Neuronal stem cell (in vitro differentiated cells): ENCODE measurements around the gene GPD1.

Experiments used
- DNase-seq: peaks from one replicate; pipeline ENCODE4 v3.0.0-alpha.2; 2013; ENCODE audit warnings: low spot score
- H2AFZ ChIP-seq: one replicate; pipeline ENCODE4 v1.6.1; 2013; ENCODE audit warnings: mild to moderate bottlenecking, low read length, inconsistent platforms
- H2AK5ac ChIP-seq: 2 replicates; pipeline ENCODE4 v1.6.1; 2013; ENCODE audit warnings: low read depth, mild to moderate bottlenecking, inconsistent platforms, low read length, moderate library complexity, mixed read lengths
- H2BK120ac ChIP-seq: 2 replicates; pipeline ENCODE4 v1.6.1; 2013; ENCODE audit warnings: low read depth, mild to moderate bottlenecking, inconsistent platforms, low read length, moderate library complexity, mixed read lengths
- H2BK12ac ChIP-seq: one replicate; pipeline ENCODE4 v1.6.1; 2013; ENCODE audit warnings: low read length, inconsistent platforms
- H2BK15ac ChIP-seq: 2 replicates; pipeline ENCODE4 v1.6.1; 2013; ENCODE audit warnings: mild to moderate bottlenecking, low read length, inconsistent platforms, mixed read lengths
- H2BK5ac ChIP-seq: one replicate; pipeline ENCODE4 v1.6.1; 2013; ENCODE audit warnings: inconsistent platforms, mild to moderate bottlenecking, low read length, moderate library complexity
- H3K14ac ChIP-seq: one replicate; pipeline ENCODE4 v1.6.1; 2013; ENCODE audit warnings: low read length, inconsistent platforms
- H3K18ac ChIP-seq: 2 replicates; pipeline ENCODE4 v1.6.1; 2013; ENCODE audit warnings: low read length, inconsistent platforms
- H3K23ac ChIP-seq: 2 replicates; pipeline ENCODE4 v1.6.1; 2013; ENCODE audit warnings: low read depth, mild to moderate bottlenecking, mixed read lengths, low read length, inconsistent platforms; ENCODE audit not compliant: poor library complexity
- H3K27ac ChIP-seq: replicated peaks from 3 replicates; pipeline ENCODE4 v1.5.1; 2013; ENCODE audit warnings: low read length, inconsistent platforms
- H3K27me3 ChIP-seq, 3 experiments: 2 replicates each; pipeline ENCODE4 v1.6.1; 2013; ENCODE audit warnings: low read length in 3 of 3, mild to moderate bottlenecking in 2 of 3, inconsistent platforms in 1 of 3, low read depth in 1 of 3, mixed read lengths in 1 of 3, moderate library complexity in 1 of 3; ENCODE audit not compliant: control insufficient read depth in 3 of 3, insufficient read depth in 3 of 3
- H3K36me3 ChIP-seq, 2 donors: replicated peaks in 1 of 2; 2 replicates each; pipeline ENCODE4 v1.6.1; 2013; ENCODE audit warnings: low read length in 2 of 2; ENCODE audit not compliant: control insufficient read depth in 2 of 2, insufficient read depth in 2 of 2
- H3K4ac ChIP-seq: 2 replicates; pipeline ENCODE4 v1.6.1; 2013; ENCODE audit warnings: inconsistent platforms, mild to moderate bottlenecking, low read length, moderate library complexity
- H3K4me1 ChIP-seq, 2 donors: 1 replicate in 1 of 2; 2 replicates in 1 of 2; pipeline ENCODE4 v1.6.1; 2013; ENCODE audit warnings: low read length in 2 of 2, low read depth in 1 of 2; ENCODE audit not compliant: control insufficient read depth in 2 of 2, insufficient read depth in 1 of 2
- H3K4me2 ChIP-seq: one replicate; pipeline ENCODE4 v1.6.1; 2013; ENCODE audit warnings: mild to moderate bottlenecking, low read length, inconsistent platforms; ENCODE audit not compliant: insufficient read depth, poor library complexity, severe bottlenecking
- H3K4me3 ChIP-seq, 2 donors: 2 replicates each; pipeline ENCODE4 v1.5.1; 2013; ENCODE audit warnings: low read length in 2 of 2, mild to moderate bottlenecking in 2 of 2, inconsistent platforms in 1 of 2, moderate library complexity in 1 of 2
- H3K79me1 ChIP-seq: one replicate; pipeline ENCODE4 v1.6.1; 2013; ENCODE audit warnings: low read depth, mild to moderate bottlenecking, inconsistent platforms, low read length, moderate library complexity
- H3K9ac ChIP-seq: one replicate; pipeline ENCODE4 v1.6.1; 2013; ENCODE audit warnings: mild to moderate bottlenecking, low read depth, low read length, inconsistent platforms; ENCODE audit not compliant: poor library complexity
- H3K9me3 ChIP-seq, 2 donors: replicated peaks in 1 of 2; 2 replicates each; pipeline versions ENCODE3 to v1.6.1; 2013; ENCODE audit warnings: low read length in 2 of 2, mild to moderate bottlenecking in 2 of 2, inconsistent platforms in 1 of 2, low read depth in 1 of 2, mixed read lengths in 1 of 2, moderate library complexity in 1 of 2; ENCODE audit not compliant: control insufficient read depth in 2 of 2, insufficient read depth in 1 of 2
- H4K8ac ChIP-seq: one replicate; pipeline ENCODE4 v1.6.1; 2013; ENCODE audit warnings: low read depth, mild to moderate bottlenecking, inconsistent platforms, low read length, moderate library complexity
- H4K91ac ChIP-seq: one replicate; pipeline ENCODE4 v1.6.1; 2013; ENCODE audit warnings: low read length, low read depth, mild to moderate bottlenecking, inconsistent platforms; ENCODE audit not compliant: poor library complexity
- WGBS, 2 donors: extraction: QIAGEN DNeasy Blood & Tissue Kit; methylation state at CpG; one replicate each; pipeline ENCODE4 v1.1.7; 2013; ENCODE audit warnings: missing lambda C conversion rate in 2 of 2, mixed read lengths in 1 of 2; ENCODE audit not compliant: insufficient read length in 2 of 2, insufficient replicate concordance in 1 of 2; ENCODE audit errors: extremely low coverage in 2 of 2; 5-methylcytosine and 5-hydroxymethylcytosine counted together

GPD1 gene

DNA sequence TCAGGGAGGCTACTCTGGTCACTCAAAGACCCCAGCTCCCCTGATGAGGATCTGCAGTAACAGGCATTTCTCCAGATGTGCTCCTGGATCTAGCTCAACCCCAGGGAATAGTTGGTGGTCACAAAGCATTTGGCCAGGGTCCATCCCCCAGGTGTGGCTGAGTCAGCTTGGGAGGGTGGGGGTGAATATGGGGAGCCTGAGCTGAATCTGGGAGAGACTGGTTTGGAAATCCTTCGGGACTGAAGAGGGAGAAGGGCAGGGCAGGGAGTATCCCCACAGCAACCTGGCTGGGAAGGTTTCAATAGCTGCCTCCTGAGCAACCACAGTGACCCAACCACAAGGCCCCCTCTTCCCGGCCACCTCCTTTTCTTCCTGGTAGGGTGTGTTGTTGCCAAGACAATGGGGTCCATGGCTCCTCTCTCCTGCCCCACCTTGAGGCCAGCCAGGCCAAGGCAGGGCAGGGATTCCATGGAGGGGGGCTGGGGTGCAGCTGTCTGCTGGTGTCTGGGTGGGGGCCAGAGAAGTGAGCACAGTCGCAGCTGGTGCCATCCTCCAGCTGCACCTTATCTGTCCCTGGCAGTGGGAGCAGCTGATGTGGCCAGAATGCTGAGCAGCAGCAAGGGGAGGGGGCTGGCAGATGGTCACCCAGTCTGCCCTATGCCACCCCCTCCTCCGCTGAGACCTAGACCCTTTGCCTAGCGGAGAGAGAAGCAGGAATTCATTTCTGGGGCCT lies 40.9 kb upstream of the GPD1 start:
- Histone ChIP-seq H2BK120ac (no peak overlapping the region), H3K4me3 (no peak overlapping the region), H3K27ac (no peak overlapping the region), H4K8ac (no peak overlapping the region), H3K14ac (no peak overlapping the region), H3K27me3 (peaks cover 0 to 7% (median 0%) of the 10 kb centered on the region in 3 experiments), H4K91ac (no peak overlapping the region), H2BK15ac (no peak overlapping the region), H3K4me2 (no peak overlapping the region), H2AFZ (no peak overlapping the region), H2BK5ac (no peak overlapping the region), H3K4ac (no peak overlapping the region), H3K36me3 (peaks cover 2 to 8% of the 10 kb centered on the region in 2 donors), H2BK12ac (no peak overlapping the region), H2AK5ac (peak overlapping the region; percentile 64), H3K4me1 (peaks cover 8 to 14% of the 10 kb centered on the region in 2 donors), H3K9me3 (no peaks in the 10 kb centered on the region), H3K18ac (peak overlapping the region; percentile 34), H3K23ac (no peak overlapping the region), H3K79me1 (no peaks in the 10 kb centered on the region), H3K9ac (no peak overlapping the region)
- DNase-seq = no peak
- WGBS, 2 donors = no CpG with 5 or more reads among the region's 5 CpGs

DNA sequence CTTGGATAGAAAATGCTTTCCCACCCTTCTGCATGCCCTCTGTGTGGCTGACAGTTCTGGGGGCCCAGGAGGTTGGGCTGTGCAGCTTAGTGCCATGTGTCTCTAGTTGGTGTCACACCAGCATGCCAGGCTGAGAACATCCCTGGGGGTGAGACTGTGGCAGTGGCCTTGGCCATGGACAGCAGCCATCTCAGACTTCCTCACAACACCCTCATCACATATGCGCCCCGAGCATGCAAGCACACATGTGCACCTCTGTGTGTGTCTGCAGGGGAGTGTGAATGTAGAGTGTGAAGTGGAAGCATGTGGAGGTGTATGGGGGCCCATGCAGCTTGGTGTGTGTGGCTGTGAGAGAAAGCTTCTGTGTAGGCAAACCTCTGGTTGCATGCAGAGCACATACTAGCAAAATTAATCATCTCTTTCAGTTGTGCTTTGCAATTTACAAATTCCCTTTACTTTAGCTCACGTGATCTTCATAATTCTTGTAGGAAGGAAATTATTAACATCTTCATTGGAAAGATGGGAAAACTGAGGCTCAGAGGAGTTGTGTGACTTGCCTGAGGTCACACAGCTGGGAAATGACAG lies 38.0 kb upstream of the GPD1 start:
- Histone ChIP-seq H3K4me2 (no peak overlapping the region), H2BK15ac (no peak overlapping the region), H3K9ac (no peak overlapping the region), H3K23ac (no peak overlapping the region), H3K4me1 (peaks cover 8 to 18% of the 10 kb centered on the region in 2 donors), H3K27me3 (no peaks in the 10 kb centered on the region), H3K18ac (no peak overlapping the region), H4K8ac (no peak overlapping the region), H2AK5ac (peak overlapping the region; percentile 94), H3K14ac (no peak overlapping the region), H2BK120ac (peak overlapping the region; percentile 4), H3K36me3 (peaks cover 2 to 5% of the 10 kb centered on the region in 2 donors), H2AFZ (no peak overlapping the region), H3K4ac (no peak overlapping the region), H3K9me3 (no peaks in the 10 kb centered on the region), H3K27ac (no peak overlapping the region), H3K4me3 (no peak overlapping the region), H2BK12ac (peak overlapping the region; percentile 12), H4K91ac (peak overlapping the region; percentile 86), H3K79me1 (no peaks in the 10 kb centered on the region), H2BK5ac (no peak overlapping the region)
- DNase-seq = no peak
- WGBS, 2 donors = no CpG with 5 or more reads among the region's 3 CpGs

- no peak for DNase-seq
- no peak overlapping the region for H2BK15ac ChIP-seq
Observed at GRCh38 chr12:50066402-50066801, 37.4 kb upstream of the GPD1 start.

DNA sequence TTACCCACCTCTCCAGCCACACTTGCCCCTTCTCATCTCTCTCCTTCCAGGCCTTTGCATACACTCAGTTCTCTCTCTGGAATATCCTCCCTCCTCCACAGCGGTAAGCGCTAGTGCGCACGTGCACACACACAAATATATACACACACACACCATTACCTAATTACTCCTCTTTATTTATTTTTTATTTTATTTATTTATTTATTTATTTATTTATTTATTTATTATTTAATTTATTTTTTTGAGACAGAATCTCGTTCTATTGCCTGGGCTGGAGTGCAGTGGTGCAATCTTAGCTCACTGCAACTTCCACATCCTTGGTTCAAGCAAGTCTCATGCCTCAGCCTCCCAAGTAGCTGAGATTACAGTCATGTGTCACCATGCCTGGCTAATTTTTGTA lies 34.7 kb upstream of the GPD1 start:
- WGBS, 2 donors = no CpG with 5 or more reads among the region's 5 CpGs

More at GRCh38 chr12:50066402-50066801, 37.4 kb upstream of the GPD1 start:
- no peak overlapping the region for H4K8ac ChIP-seq
- no peak overlapping the region for H3K4me3 ChIP-seq
- no peak overlapping the region for H2BK5ac ChIP-seq
- no peak overlapping the region for H3K9ac ChIP-seq
- no peak overlapping the region for H2AFZ ChIP-seq
- H3K14ac ChIP-seq = no peak overlapping the region
- H2BK120ac ChIP-seq = no peak overlapping the region
- H3K4me1 ChIP-seq = peaks cover 8 to 18% of the 10 kb centered on the region in 2 donors
- no peaks in the 10 kb centered on the region for H3K9me3 ChIP-seq
- no peak overlapping the region for H2AK5ac ChIP-seq
- H3K36me3 ChIP-seq = peaks cover 0 to 1% of the 10 kb centered on the region in 2 donors
- H3K18ac ChIP-seq = no peak overlapping the region
- H3K27ac ChIP-seq = no peak overlapping the region
- no peak overlapping the region for H3K23ac ChIP-seq
- H3K4me2 ChIP-seq = no peak overlapping the region
- no peaks in the 10 kb centered on the region for H3K27me3 ChIP-seq
- no peaks in the 10 kb centered on the region for H3K79me1 ChIP-seq
- H3K4ac ChIP-seq = no peak overlapping the region
- WGBS, 2 donors = no CpG with 5 or more reads among the region's 5 CpGs
- no peak overlapping the region for H4K91ac ChIP-seq
- no peak overlapping the region for H2BK12ac ChIP-seq

More for the DNA sequence above, 34.7 kb upstream of the GPD1 start:
- no peak overlapping the region for H4K91ac ChIP-seq
- no peak overlapping the region for H3K27ac ChIP-seq
- no peak overlapping the region for H2AFZ ChIP-seq
- H3K14ac ChIP-seq = no peak overlapping the region
- no peak overlapping the region for H3K23ac ChIP-seq
- no peaks in the 10 kb centered on the region for H3K27me3 ChIP-seq
- no peak overlapping the region for H3K4me3 ChIP-seq
- H3K4me1 ChIP-seq = peaks cover 8 to 34% of the 10 kb centered on the region in 2 donors
- no peaks in the 10 kb centered on the region for H3K79me1 ChIP-seq
- no peak overlapping the region for H2BK120ac ChIP-seq
- H2BK5ac ChIP-seq = peak overlapping the region; percentile 32
- H3K18ac ChIP-seq = no peak overlapping the region
- H2BK15ac ChIP-seq = no peak overlapping the region
- no peak overlapping the region for H3K9ac ChIP-seq
- no peaks in the 10 kb centered on the region for H3K36me3 ChIP-seq
- H4K8ac ChIP-seq = no peak overlapping the region
- H2AK5ac ChIP-seq = no peak overlapping the region
- H3K4me2 ChIP-seq = no peak overlapping the region
- H3K9me3 ChIP-seq = no peaks in the 10 kb centered on the region
- no peak overlapping the region for H2BK12ac ChIP-seq
- DNase-seq = no peak
- H3K4ac ChIP-seq = no peak overlapping the region
